ENCODE data around the gene ANO9. TPM values are rescaled to one million over a fixed set of nuclear protein-coding genes. Genes with fewer than 3 reads are reported as not detected.

Gene ANO9
- total and polyA plus RNA-seq, 4 donors = 0.20 to 0.75 (median 0.40) TPM

- H3K4me3 ChIP-seq (ENCODE audit: low read depth in 1 of 3, low read length in 3 of 3) = no peak overlapping the region
- no peaks in the 10 kb centered on the region for H3K27me3 ChIP-seq (ENCODE audit: control insufficient read depth in 4 of 4, insufficient read depth in 4 of 4, low read length in 3 of 4)
- H3K36me3 ChIP-seq (ENCODE audit: control insufficient read depth in 4 of 4, insufficient read depth in 3 of 4, low read depth in 1 of 4, low read length in 3 of 4) = no peaks in the 10 kb centered on the region
- no peak overlapping the region for H3K27ac ChIP-seq (ENCODE audit: low read depth in 1 of 2, low read length in 2 of 2)
- DNase-seq (ENCODE audit: low spot score) = no peak
- no peak overlapping the region for H3K9ac ChIP-seq (ENCODE audit: low read depth in 1 of 2, low read length in 2 of 2)
- WGBS = 89% methylated on average over 87 of the region's 87 CpGs
- TF ChIP-seq EGR1 (IDR thresholded peaks at IDR 0.05; ENCODE audit: low read depth in 2 of 2) = no peak
- no peak for TF ChIP-seq GABPA (IDR thresholded peaks at IDR 0.05 in 1 of 2, conservative IDR thresholded peaks at IDR 0.05 in 1 of 2)
- TF ChIP-seq ATF3 (IDR thresholded peaks at IDR 0.05) = no peak
- no peak for TF ChIP-seq NR2F2 (IDR thresholded peaks at IDR 0.05)
- TF ChIP-seq RXRA (IDR thresholded peaks at IDR 0.05) = no peak
- TF ChIP-seq JUND (IDR thresholded peaks at IDR 0.05) = no peak
- no peak for TF ChIP-seq FOXA1 (IDR thresholded peaks at IDR 0.05)
- TF ChIP-seq REST (IDR thresholded peaks at IDR 0.05) = no peak
- H3K4me1 ChIP-seq (ENCODE audit: control insufficient read depth in 4 of 4, insufficient read depth in 4 of 4, low read length in 3 of 4) = peaks cover 0 to 1% (median 0%) of the 10 kb centered on the region in 4 donors
- H3K9me3 ChIP-seq (ENCODE audit: control insufficient read depth in 4 of 4, low read length in 3 of 4) = no peaks in the 10 kb centered on the region
Observed at GRCh38 chr11:379205-380094, 62.4 kb downstream of the ANO9 start.

GRCh38 chr11:377883-378500 is 63.8 kb downstream of the ANO9 start:
- no peak for DNase-seq (ENCODE audit: low spot score)
- Histone ChIP-seq H3K36me3 (ENCODE audit: control insufficient read depth in 4 of 4, insufficient read depth in 3 of 4, low read depth in 1 of 4, low read length in 3 of 4) (no peaks in the 10 kb centered on the region), H3K4me3 (ENCODE audit: low read depth in 1 of 3, low read length in 3 of 3) (no peak overlapping the region), H3K4me1 (ENCODE audit: control insufficient read depth in 4 of 4, insufficient read depth in 4 of 4, low read length in 3 of 4) (peaks cover 0 to 1% (median 0%) of the 10 kb centered on the region in 4 donors), H3K9me3 (ENCODE audit: control insufficient read depth in 4 of 4, low read length in 3 of 4) (no peaks in the 10 kb centered on the region), H3K27me3 (ENCODE audit: control insufficient read depth in 4 of 4, insufficient read depth in 4 of 4, low read length in 3 of 4) (no peaks in the 10 kb centered on the region), H3K27ac (ENCODE audit: low read depth in 1 of 2, low read length in 2 of 2) (no peak overlapping the region), H3K9ac (ENCODE audit: low read depth in 1 of 2, low read length in 2 of 2) (no peak overlapping the region)
- TF ChIP-seq YY1 (IDR thresholded peaks at IDR 0.05) (no peak), NR2F2 (IDR thresholded peaks at IDR 0.05) (no peak), FOXA1 (IDR thresholded peaks at IDR 0.05) (no peak), TAF1 (conservative IDR thresholded peaks at IDR 0.05) (no peak), GABPA (IDR thresholded peaks at IDR 0.05 in 1 of 2, conservative IDR thresholded peaks at IDR 0.05 in 1 of 2) (no peak), CTCF (IDR thresholded peaks at IDR 0.05; ENCODE audit: low read depth, low read length, missing input control) (no peak), JUND (IDR thresholded peaks at IDR 0.05) (no peak), SP1 (IDR thresholded peaks at IDR 0.05) (no peak), RXRA (IDR thresholded peaks at IDR 0.05) (no peak), REST (IDR thresholded peaks at IDR 0.05) (no peak), HNF4A (conservative IDR thresholded peaks at IDR 0.05) (no peak), HNF4G (IDR thresholded peaks at IDR 0.05) (no peak), ZBTB33 (IDR thresholded peaks at IDR 0.05) (no peak), EGR1 (IDR thresholded peaks at IDR 0.05; ENCODE audit: low read depth in 2 of 2) (no peak)
- 78% methylated on average over 11 of the region's 11 CpGs for WGBS

Data from liver (tissue), 9 donors.